ENCODE results near the gene HSPB1. TPM values are rescaled to one million over a fixed set of nuclear protein-coding genes. Genes with fewer than 3 reads are reported as not detected.

Gene HSPB1
- total and polyA plus RNA-seq, 2 of the 13 experiments (the other 11 are each of a cell fraction or from before 2014, with no cell fraction given): 21.0 to 38.6 TPM

DNA sequence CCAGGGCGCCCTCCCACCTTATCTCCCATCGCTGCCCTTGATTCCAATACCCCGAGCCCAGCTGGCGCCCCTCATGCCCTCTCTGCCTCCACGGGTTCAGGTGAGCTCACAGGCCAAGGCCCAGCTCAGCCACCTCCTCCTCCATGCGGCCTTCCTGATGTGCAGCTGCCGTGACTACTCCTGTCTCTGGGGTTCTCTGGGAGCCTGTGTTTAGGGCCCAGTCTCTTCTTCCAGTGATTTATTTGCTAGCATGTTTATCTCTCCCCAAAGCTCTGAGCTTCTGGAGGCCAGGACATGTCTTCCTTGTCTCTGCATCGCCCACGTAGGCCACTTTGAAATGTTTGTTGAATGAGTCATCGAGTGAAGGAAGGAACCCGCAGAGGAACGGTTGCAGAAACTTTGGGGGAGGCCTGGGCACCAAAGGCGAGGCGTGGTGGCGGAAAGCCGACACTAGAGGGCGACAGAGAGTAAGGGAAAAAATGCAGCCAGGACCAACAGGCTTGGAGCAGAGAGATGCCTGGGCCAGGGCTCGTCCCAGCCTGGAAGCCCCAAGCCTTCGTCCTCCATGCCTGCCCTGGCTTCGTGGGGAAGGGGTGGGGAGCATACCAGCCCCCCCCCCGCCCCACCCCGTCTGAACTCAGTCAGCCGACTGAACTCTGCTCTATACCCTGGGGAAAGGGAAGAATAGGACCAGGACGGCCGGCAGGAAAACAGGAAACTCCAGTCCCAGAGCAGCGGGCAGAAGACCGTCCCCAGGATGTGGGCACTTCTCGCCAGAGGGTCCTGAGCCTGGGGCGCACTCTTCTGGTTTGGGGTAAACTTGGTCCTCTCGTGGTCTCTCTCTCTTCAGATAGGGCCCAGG, 10.9 kb upstream of the HSPB1 start (continued):
- TF ChIP-seq PHF8 (CRISPR knock-in tag; IDR thresholded peaks at IDR 0.05) (peak; percentile 56; the same call in 1 of the 2 replicates), NR2F1 (CRISPR knock-in tag; IDR thresholded peaks at IDR 0.05) (no peak; a peak in 1 of 4 replicates), ELF1 (CRISPR knock-in tag; IDR thresholded peaks at IDR 0.05) (peak; percentile 31; the same call in 1 of the 2 replicates), MATR3 (CRISPR knock-in tag; IDR thresholded peaks at IDR 0.05) (no peak), KLF11 (CRISPR knock-in tag; IDR thresholded peaks at IDR 0.05) (peak; percentile 86; the same call in 1 of the 2 replicates), ZNF674 (CRISPR knock-in tag; IDR thresholded peaks at IDR 0.05; ENCODE audit: low read depth) (no peak), ZNF382 (CRISPR knock-in tag; IDR thresholded peaks at IDR 0.05; ENCODE audit: borderline replicate concordance) (no peak), NR2F6 (IDR thresholded peaks at IDR 0.05) (no peak; the same call in 1 of the 2 replicates), NR2F6 (CRISPR knock-in tag; IDR thresholded peaks at IDR 0.05) (no peak; the same call in 1 of the 2 replicates), HOXA3 (CRISPR knock-in tag; IDR thresholded peaks at IDR 0.05) (peak; percentile 66), KDM5B (CRISPR knock-in tag; IDR thresholded peaks at IDR 0.05; ENCODE audit: borderline replicate concordance) (peak; percentile 72; the same call in 1 of the 2 replicates), TAF1 (CRISPR knock-in tag; IDR thresholded peaks at IDR 0.05) (0 out of 2 replicates have a peak, but pooled peaks have one; percentile 31), RAD21 (CRISPR knock-in tag; IDR thresholded peaks at IDR 0.05) (peak; percentile 97), ZNF263 (CRISPR knock-in tag; IDR thresholded peaks at IDR 0.05) (no peak), EEA1 (CRISPR knock-in tag; IDR thresholded peaks at IDR 0.05; ENCODE audit: borderline replicate concordance) (no peak)
- TF ChIP-seq, protein P1, sequence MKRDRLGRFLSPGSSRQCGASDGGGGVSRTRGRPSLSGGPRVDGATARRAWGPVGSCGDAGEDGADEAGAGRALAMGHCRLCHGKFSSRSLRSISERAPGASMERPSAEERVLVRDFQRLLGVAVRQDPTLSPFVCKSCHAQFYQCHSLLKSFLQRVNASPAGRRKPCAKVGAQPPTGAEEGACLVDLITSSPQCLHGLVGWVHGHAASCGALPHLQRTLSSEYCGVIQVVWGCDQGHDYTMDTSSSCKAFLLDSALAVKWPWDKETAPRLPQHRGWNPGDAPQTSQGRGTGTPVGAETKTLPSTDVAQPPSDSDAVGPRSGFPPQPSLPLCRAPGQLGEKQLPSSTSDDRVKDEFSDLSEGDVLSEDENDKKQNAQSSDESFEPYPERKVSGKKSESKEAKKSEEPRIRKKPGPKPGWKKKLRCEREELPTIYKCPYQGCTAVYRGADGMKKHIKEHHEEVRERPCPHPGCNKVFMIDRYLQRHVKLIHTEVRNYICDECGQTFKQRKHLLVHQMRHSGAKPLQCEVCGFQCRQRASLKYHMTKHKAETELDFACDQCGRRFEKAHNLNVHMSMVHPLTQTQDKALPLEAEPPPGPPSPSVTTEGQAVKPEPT (CRISPR knock-in tag; IDR thresholded peaks at IDR 0.05; ENCODE audit: low read depth): no peak
- TF ChIP-seq, protein P2, sequence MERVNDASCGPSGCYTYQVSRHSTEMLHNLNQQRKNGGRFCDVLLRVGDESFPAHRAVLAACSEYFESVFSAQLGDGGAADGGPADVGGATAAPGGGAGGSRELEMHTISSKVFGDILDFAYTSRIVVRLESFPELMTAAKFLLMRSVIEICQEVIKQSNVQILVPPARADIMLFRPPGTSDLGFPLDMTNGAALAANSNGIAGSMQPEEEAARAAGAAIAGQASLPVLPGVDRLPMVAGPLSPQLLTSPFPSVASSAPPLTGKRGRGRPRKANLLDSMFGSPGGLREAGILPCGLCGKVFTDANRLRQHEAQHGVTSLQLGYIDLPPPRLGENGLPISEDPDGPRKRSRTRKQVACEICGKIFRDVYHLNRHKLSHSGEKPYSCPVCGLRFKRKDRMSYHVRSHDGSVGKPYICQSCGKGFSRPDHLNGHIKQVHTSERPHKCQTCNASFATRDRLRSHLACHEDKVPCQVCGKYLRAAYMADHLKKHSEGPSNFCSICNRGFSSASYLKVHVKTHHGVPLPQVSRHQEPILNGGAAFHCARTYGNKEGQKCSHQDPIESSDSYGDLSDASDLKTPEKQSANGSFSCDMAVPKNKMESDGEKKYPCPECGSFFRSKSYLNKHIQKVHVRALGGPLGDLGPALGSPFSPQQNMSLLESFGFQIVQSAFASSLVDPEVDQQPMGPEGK (CRISPR knock-in tag; IDR thresholded peaks at IDR 0.05): peak; percentile 100
- TF ChIP-seq, protein P3, sequence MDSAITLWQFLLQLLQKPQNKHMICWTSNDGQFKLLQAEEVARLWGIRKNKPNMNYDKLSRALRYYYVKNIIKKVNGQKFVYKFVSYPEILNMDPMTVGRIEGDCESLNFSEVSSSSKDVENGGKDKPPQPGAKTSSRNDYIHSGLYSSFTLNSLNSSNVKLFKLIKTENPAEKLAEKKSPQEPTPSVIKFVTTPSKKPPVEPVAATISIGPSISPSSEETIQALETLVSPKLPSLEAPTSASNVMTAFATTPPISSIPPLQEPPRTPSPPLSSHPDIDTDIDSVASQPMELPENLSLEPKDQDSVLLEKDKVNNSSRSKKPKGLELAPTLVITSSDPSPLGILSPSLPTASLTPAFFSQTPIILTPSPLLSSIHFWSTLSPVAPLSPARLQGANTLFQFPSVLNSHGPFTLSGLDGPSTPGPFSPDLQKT (CRISPR knock-in tag; IDR thresholded peaks at IDR 0.05; ENCODE audit: borderline replicate concordance): no peak
- TF ChIP-seq, protein P4, sequence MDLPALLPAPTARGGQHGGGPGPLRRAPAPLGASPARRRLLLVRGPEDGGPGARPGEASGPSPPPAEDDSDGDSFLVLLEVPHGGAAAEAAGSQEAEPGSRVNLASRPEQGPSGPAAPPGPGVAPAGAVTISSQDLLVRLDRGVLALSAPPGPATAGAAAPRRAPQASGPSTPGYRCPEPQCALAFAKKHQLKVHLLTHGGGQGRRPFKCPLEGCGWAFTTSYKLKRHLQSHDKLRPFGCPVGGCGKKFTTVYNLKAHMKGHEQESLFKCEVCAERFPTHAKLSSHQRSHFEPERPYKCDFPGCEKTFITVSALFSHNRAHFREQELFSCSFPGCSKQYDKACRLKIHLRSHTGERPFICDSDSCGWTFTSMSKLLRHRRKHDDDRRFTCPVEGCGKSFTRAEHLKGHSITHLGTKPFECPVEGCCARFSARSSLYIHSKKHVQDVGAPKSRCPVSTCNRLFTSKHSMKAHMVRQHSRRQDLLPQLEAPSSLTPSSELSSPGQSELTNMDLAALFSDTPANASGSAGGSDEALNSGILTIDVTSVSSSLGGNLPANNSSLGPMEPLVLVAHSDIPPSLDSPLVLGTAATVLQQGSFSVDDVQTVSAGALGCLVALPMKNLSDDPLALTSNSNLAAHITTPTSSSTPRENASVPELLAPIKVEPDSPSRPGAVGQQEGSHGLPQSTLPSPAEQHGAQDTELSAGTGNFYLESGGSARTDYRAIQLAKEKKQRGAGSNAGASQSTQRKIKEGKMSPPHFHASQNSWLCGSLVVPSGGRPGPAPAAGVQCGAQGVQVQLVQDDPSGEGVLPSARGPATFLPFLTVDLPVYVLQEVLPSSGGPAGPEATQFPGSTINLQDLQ (CRISPR knock-in tag; IDR thresholded peaks at IDR 0.05): 0 out of 2 replicates have a peak, but pooled peaks have one; percentile 55
- TF ChIP-seq, protein P5, sequence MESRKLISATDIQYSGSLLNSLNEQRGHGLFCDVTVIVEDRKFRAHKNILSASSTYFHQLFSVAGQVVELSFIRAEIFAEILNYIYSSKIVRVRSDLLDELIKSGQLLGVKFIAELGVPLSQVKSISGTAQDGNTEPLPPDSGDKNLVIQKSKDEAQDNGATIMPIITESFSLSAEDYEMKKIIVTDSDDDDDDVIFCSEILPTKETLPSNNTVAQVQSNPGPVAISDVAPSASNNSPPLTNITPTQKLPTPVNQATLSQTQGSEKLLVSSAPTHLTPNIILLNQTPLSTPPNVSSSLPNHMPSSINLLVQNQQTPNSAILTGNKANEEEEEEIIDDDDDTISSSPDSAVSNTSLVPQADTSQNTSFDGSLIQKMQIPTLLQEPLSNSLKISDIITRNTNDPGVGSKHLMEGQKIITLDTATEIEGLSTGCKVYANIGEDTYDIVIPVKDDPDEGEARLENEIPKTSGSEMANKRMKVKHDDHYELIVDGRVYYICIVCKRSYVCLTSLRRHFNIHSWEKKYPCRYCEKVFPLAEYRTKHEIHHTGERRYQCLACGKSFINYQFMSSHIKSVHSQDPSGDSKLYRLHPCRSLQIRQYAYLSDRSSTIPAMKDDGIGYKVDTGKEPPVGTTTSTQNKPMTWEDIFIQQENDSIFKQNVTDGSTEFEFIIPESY (CRISPR knock-in tag; IDR thresholded peaks at IDR 0.05): peak; percentile 42; the same call in 1 of the 2 replicates

Measured in HepG2 (cell line).